ENCODE data around the gene IL1RN. TPM values are rescaled to one million over a fixed set of nuclear protein-coding genes. Genes with fewer than 3 reads are reported as not detected.

IL1RN gene
- total RNA-seq, 2 donors from 2014 or later, result 1.6 to 2.1 TPM

- Mint-ChIP-seq H3K36me3 (no peaks in the 10 kb centered on the region), H3K9me3 (no peaks in the 10 kb centered on the region), H3K27ac (peak overlapping the region; percentile 29 to 85)
- ATAC-seq (peak; percentile 87 to 89), DNase-seq (ENCODE audit: low spot score in 2 of 2) (no peak)
Observed at GRCh38 chr2:113117541-113118262, 9.7 kb upstream of the IL1RN start.

GRCh38 chr2:113118263-113118657, 9.1 kb upstream of the IL1RN start:
- no peak for ATAC-seq
- Mint-ChIP-seq H3K9me3 (no peaks in the 10 kb centered on the region), H3K27ac (no peak overlapping the region), H3K36me3 (no peaks in the 10 kb centered on the region)
- no peak for DNase-seq (ENCODE audit: low spot score in 2 of 2)

- ATAC-seq, result no peak
- H3K36me3 Mint-ChIP-seq, result no peaks in the 10 kb centered on the region
- H3K27ac Mint-ChIP-seq, result no peak overlapping the region
Observed at GRCh38 chr2:113119111-113119510, 8.3 kb upstream of the IL1RN start.

GRCh38 chr2:113120861-113121260, 6.5 kb upstream of the IL1RN start:
- ATAC-seq (no peak), DNase-seq (ENCODE audit: low spot score in 2 of 2) (no peak)
- no peaks in the 10 kb centered on the region for H3K36me3 Mint-ChIP-seq
- no peaks in the 10 kb centered on the region for H3K9me3 Mint-ChIP-seq
- H3K27ac Mint-ChIP-seq, result no peak overlapping the region

More at GRCh38 chr2:113119111-113119510, 8.3 kb upstream of the IL1RN start:
- DNase-seq (ENCODE audit: low spot score in 2 of 2), result no peak
- H3K9me3 Mint-ChIP-seq, result no peaks in the 10 kb centered on the region

GRCh38 chr2:113122364-113122763, 5.0 kb upstream of the IL1RN start:
- no peak for ATAC-seq
- H3K36me3 Mint-ChIP-seq, result no peaks in the 10 kb centered on the region
- DNase-seq (ENCODE audit: low spot score in 2 of 2), result no peak

GRCh38 chr2:113123726-113124125, 3.7 kb upstream of the IL1RN start:
- no peak for DNase-seq (ENCODE audit: low spot score in 2 of 2)
- Mint-ChIP-seq H3K9me3 (no peaks in the 10 kb centered on the region), H3K36me3 (no peaks in the 10 kb centered on the region), H3K27ac (no peak overlapping the region)
- peak; percentile 5 to 8 for ATAC-seq

More at GRCh38 chr2:113122364-113122763, 5.0 kb upstream of the IL1RN start:
- H3K9me3 Mint-ChIP-seq, result no peaks in the 10 kb centered on the region
- H3K27ac Mint-ChIP-seq, result no peak overlapping the region

GRCh38 chr2:113124181-113124961, 3.0 kb upstream of the IL1RN start:
- no peak for DNase-seq (ENCODE audit: low spot score in 2 of 2)
- no peaks in the 10 kb centered on the region for H3K9me3 Mint-ChIP-seq
- H3K27ac Mint-ChIP-seq, result peak overlapping the region in 1 of 2 donors; percentile 52
- ATAC-seq, result peak; percentile 52 to 76
- no peaks in the 10 kb centered on the region for H3K36me3 Mint-ChIP-seq

- ATAC-seq (peak in 1 of 2 donors; percentile 47), DNase-seq (ENCODE audit: low spot score in 2 of 2) (no peak)
- peak overlapping the region in 1 of 2 donors; percentile 52 for H3K27ac Mint-ChIP-seq
- no peaks in the 10 kb centered on the region for H3K36me3 Mint-ChIP-seq
- H3K9me3 Mint-ChIP-seq, result no peaks in the 10 kb centered on the region
Observed at GRCh38 chr2:113124984-113125855, 2.2 kb upstream of the IL1RN start.

- ATAC-seq, result no peak
- Mint-ChIP-seq H3K36me3 (no peaks in the 10 kb centered on the region), H3K27ac (no peak overlapping the region), H3K9me3 (no peaks in the 10 kb centered on the region)
- DNase-seq (ENCODE audit: low spot score in 2 of 2), result no peak
Observed at GRCh38 chr2:113127646-113128570, 510 bp downstream of the IL1RN start.

GRCh38 chr2:113129519-113130078, 2.2 kb downstream of the IL1RN start:
- no peak overlapping the region for H3K27ac Mint-ChIP-seq
- DNase-seq (ENCODE audit: low spot score in 2 of 2) (no peak), ATAC-seq (no peak)
- no peaks in the 10 kb centered on the region for H3K36me3 Mint-ChIP-seq
- H3K9me3 Mint-ChIP-seq, result no peaks in the 10 kb centered on the region

GRCh38 chr2:113131352-113132185, 4.2 kb downstream of the IL1RN start:
- Mint-ChIP-seq H3K9me3 (no peaks in the 10 kb centered on the region), H3K27ac (no peak overlapping the region), H3K36me3 (no peaks in the 10 kb centered on the region)
- ATAC-seq (no peak), DNase-seq (ENCODE audit: low spot score in 2 of 2) (no peak)

GRCh38 chr2:113132414-113133021, 5.1 kb downstream of the IL1RN start:
- ATAC-seq, result no peak
- no peak for DNase-seq (ENCODE audit: low spot score in 2 of 2)
- Mint-ChIP-seq H3K27ac (no peak overlapping the region), H3K9me3 (no peaks in the 10 kb centered on the region), H3K36me3 (no peaks in the 10 kb centered on the region)

- H3K27ac Mint-ChIP-seq, result peak overlapping the region in 1 of 2 donors; percentile 22
- DNase-seq (ENCODE audit: low spot score in 2 of 2) (no peak), ATAC-seq (peak; percentile 40 to 57)
- no peaks in the 10 kb centered on the region for H3K36me3 Mint-ChIP-seq
- H3K9me3 Mint-ChIP-seq, result no peaks in the 10 kb centered on the region
Observed at GRCh38 chr2:113133704-113134598, 6.6 kb downstream of the IL1RN start.

- DNase-seq (ENCODE audit: low spot score in 2 of 2) (no peak), ATAC-seq (no peak)
- Mint-ChIP-seq H3K36me3 (no peaks in the 10 kb centered on the region), H3K9me3 (no peaks in the 10 kb centered on the region), H3K27ac (no peak overlapping the region)
Observed at GRCh38 chr2:113134717-113135116, 7.3 kb downstream of the IL1RN start.
